ENCODE data around the gene NMT2. TPM values are rescaled to one million over a fixed set of nuclear protein-coding genes. Genes with fewer than 3 reads are reported as not detected.

Gene NMT2
- total RNA-seq, 1 experiment from 2014 or later, result 14.3 TPM

DNA sequence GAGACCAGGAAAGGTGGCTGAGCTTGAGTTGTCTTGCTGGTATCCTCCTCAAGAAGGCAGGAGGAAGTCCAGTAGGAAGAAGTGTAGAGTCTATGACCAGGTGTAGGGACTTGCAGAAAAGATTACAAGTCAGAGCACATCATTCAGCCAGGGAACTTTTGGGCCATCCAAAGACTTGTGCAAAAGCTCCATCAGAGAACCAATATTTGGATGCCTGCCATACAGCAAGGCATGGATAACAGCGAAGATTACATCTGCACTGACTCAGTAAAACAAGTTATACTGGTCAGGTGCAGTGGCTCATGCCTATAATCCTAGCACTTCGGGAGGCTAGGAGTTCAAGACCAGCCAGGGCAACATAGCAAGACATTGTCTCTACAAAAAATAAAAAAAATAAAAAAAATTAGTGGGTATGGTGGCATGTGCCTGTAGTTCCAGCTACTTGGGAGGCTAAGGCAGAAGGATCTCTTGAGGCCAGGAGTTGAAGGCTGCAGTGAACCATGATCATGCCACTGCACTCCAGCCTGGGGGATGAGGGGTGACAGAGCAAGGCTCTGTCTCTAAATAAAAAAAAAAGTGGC lies 13.2 kb upstream of the NMT2 start:
- in situ Hi-C loops (cut with HindIII; ENCODE audit: low pct_unique_long_range_greater_than_20kb, low sequenced_read_pairs) (no loop called here), intact Hi-C loops (cut with micrococcal nuclease; ENCODE audit: unreplicated experiment) (no loop called here)
- ATAC-seq (no peak), DNase-seq (ENCODE audit: low read depth, low spot score) (no peak)
- no peaks in the 10 kb centered on the region for H3K36me3 ChIP-seq (ENCODE audit: control insufficient read depth, insufficient read depth, low read length)
- no peak overlapping the region for H3K4me3 ChIP-seq (ENCODE audit: low read depth in 2 of 2, low read length in 2 of 2)
- no peaks in the 10 kb centered on the region for H3K27me3 ChIP-seq (ENCODE audit: control insufficient read depth, insufficient read depth, low read length)
- no TSS peak for BruUV-seq (replicated peaks)
- H3K4me1 ChIP-seq (ENCODE audit: control insufficient read depth, insufficient read depth, low read length), result no peaks in the 10 kb centered on the region
- H3K9me3 ChIP-seq (ENCODE audit: control insufficient read depth, insufficient read depth, low read depth, low read length), result no peaks in the 10 kb centered on the region
- ChIA-PET CTCF (no interaction called here), POLR2A (no interaction called here)
- H3K27ac ChIP-seq (ENCODE audit: low read length), result no peak overlapping the region
- TF ChIP-seq, protein P1, sequence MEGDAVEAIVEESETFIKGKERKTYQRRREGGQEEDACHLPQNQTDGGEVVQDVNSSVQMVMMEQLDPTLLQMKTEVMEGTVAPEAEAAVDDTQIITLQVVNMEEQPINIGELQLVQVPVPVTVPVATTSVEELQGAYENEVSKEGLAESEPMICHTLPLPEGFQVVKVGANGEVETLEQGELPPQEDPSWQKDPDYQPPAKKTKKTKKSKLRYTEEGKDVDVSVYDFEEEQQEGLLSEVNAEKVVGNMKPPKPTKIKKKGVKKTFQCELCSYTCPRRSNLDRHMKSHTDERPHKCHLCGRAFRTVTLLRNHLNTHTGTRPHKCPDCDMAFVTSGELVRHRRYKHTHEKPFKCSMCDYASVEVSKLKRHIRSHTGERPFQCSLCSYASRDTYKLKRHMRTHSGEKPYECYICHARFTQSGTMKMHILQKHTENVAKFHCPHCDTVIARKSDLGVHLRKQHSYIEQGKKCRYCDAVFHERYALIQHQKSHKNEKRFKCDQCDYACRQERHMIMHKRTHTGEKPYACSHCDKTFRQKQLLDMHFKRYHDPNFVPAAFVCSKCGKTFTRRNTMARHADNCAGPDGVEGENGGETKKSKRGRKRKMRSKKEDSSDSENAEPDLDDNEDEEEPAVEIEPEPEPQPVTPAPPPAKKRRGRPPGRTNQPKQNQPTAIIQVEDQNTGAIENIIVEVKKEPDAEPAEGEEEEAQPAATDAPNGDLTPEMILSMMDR (IDR thresholded peaks at IDR 0.05), result no peak
- TF ChIP-seq SIN3A (IDR thresholded peaks at IDR 0.05; ENCODE audit: borderline replicate concordance, insufficient read depth, low read depth, low read length), result no peak

GRCh38 chr10:15180736-15181135 lies 12.2 kb upstream of the NMT2 start:
- in situ Hi-C loops (cut with HindIII; ENCODE audit: low pct_unique_long_range_greater_than_20kb, low sequenced_read_pairs) (no loop called here), intact Hi-C loops (cut with micrococcal nuclease; ENCODE audit: unreplicated experiment) (no loop called here)
- no TSS peak for BruUV-seq (replicated peaks)
- Histone ChIP-seq H3K4me3 (ENCODE audit: low read depth in 2 of 2, low read length in 2 of 2) (no peak overlapping the region), H3K27ac (ENCODE audit: low read length) (no peak overlapping the region), H3K36me3 (ENCODE audit: control insufficient read depth, insufficient read depth, low read length) (no peaks in the 10 kb centered on the region), H3K9me3 (ENCODE audit: control insufficient read depth, insufficient read depth, low read depth, low read length) (no peaks in the 10 kb centered on the region), H3K4me1 (ENCODE audit: control insufficient read depth, insufficient read depth, low read length) (no peaks in the 10 kb centered on the region), H3K27me3 (ENCODE audit: control insufficient read depth, insufficient read depth, low read length) (no peaks in the 10 kb centered on the region)
- DNase-seq (ENCODE audit: low read depth, low spot score), result no peak
- ChIA-PET CTCF (no interaction called here), POLR2A (no interaction called here)
- ATAC-seq, result no peak
- TF ChIP-seq POLR2AphosphoS5 (IDR thresholded peaks at IDR 0.05; ENCODE audit: low read depth, low read length), result no peak
- no peak for TF ChIP-seq REST (IDR thresholded peaks at IDR 0.05; ENCODE audit: insufficient read depth in 1 of 2, low read depth in 2 of 2, low read length in 1 of 2)
- TF ChIP-seq TCF7L2 (IDR thresholded peaks at IDR 0.05; ENCODE audit: low read depth, low read length), result no peak
- TF ChIP-seq, protein P1 (IDR thresholded peaks at IDR 0.05), result no peak
- TF ChIP-seq SIN3A (IDR thresholded peaks at IDR 0.05; ENCODE audit: borderline replicate concordance, insufficient read depth, low read depth, low read length), result no peak

Measured in Panc1 (cell line).